Gastrocnemius medialis (tissue), 4 donors: ENCODE results near the gene RPL19. TPM values are rescaled to one million over a fixed set of nuclear protein-coding genes. Genes with fewer than 3 reads are reported as not detected.
"Not testable (repeated sequence)": the region's sequence is repeated elsewhere in the genome, so short reads cannot be mapped to it uniquely, and the experiment has no call there.

Experiments used
- ATAC-seq, 2 donors: fragments of 150-250 bp; one replicate each; pipeline ENCODE4 v1.9.1; 2016
- DNase-seq, 2 donors: peaks; one replicate each; pipeline ENCODE4 v3.0.0-alpha.2; 2019
- H3K27ac ChIP-seq, 4 donors: fragments of 200-600 bp; sonication (generic); 1 replicate in 1 of 4; 2 replicates in 3 of 4; pipeline ENCODE4 v1.5.1; 2016 to 2018; ENCODE audit warnings: mild to moderate bottlenecking in 2 of 4, moderate library complexity in 1 of 4
- H3K27me3 ChIP-seq, 3 donors: fragments of 200-600 bp; sonication (generic) in 2 of 3; 1 replicate in 1 of 3; 2 replicates in 2 of 3; pipeline versions ENCODE4 v1.5.1 to v1.6.0; 2016 to 2019; ENCODE audit warnings: mild to moderate bottlenecking in 1 of 3, moderate library complexity in 1 of 3
- H3K36me3 ChIP-seq, 2 donors: fragments of 200-600 bp; sonication (generic) in 1 of 2; one replicate each; pipeline ENCODE4 v1.5.1; 2017 to 2018
- H3K4me1 ChIP-seq, 2 donors: fragments of 200-600 bp; sonication (generic) in 1 of 2; one replicate each; pipeline ENCODE4 v1.5.1; 2016 to 2017; ENCODE audit warnings: mild to moderate bottlenecking in 2 of 2
- H3K4me3 ChIP-seq, 4 donors: fragments of 200-600 bp; sonication (generic) in 3 of 4; 1 replicate in 1 of 4; 2 replicates in 3 of 4; pipeline ENCODE4 v1.5.1; 2016 to 2019; ENCODE audit warnings: mild to moderate bottlenecking in 2 of 4
- H3K9me3 ChIP-seq, 3 donors: fragments of 200-600 bp; sonication (generic) in 2 of 3; 1 replicate in 1 of 3; 2 replicates in 2 of 3; pipeline ENCODE4 v1.5.1; 2016 to 2019
- CTCF ChIP-seq, 5 experiments: fragments of 450-650 bp in 3 of 5; fragments of 200-600 bp in 2 of 5; sonication (generic) in 2 of 5; IDR thresholded peaks in 4 of 5; conservative IDR thresholded peaks in 1 of 5; 1 replicate in 4 of 5; 2 replicates in 1 of 5; pipeline ENCODE4 v1.5.1; 2016 to 2019; ENCODE audit warnings: antibody characterized with exemption in 5 of 5, mild to moderate bottlenecking in 3 of 5, moderate library complexity in 3 of 5
- POLR2A ChIP-seq, 2 donors: fragments of 450-650 bp; IDR thresholded peaks; one replicate each; pipeline ENCODE4 v1.6.1; 2017; ENCODE audit warnings: antibody characterized with exemption in 2 of 2, mild to moderate bottlenecking in 2 of 2, moderate library complexity in 2 of 2
- in situ Hi-C, 4 donors: fragments of 200-750 bp; cut with MboI; loops; one replicate each; pipeline versions ENCODE4 v1.15.0 to v1.8.0; 2017; ENCODE audit warnings: low sequenced_read_pairs in 4 of 4
- intact Hi-C: fragments of 100-400 bp; cut with DNase I; formaldehyde crosslinking; loops from one replicate; pipeline ENCODE4 v1.15.1; 2023; ENCODE audit warnings: low total_unique reads
- total RNA-seq, 4 donors: library from RNA; depleted of rRNA; stranded (reverse); fragments of >200 nt; gene quantifications; one replicate each; pipeline versions ENCODE4 v1.1.0 to v1.2.3, GENCODE V29; 2016

The RPL19 gene
- total RNA-seq, 4 donors from 2014 or later: 1,960 to 2,584 (median 2,358) TPM

- no peaks in the 10 kb centered on the region for H3K9me3 ChIP-seq
- DNase-seq (no peak), ATAC-seq (no peak)
- no peaks in the 10 kb centered on the region for H3K27me3 ChIP-seq
- H3K27ac ChIP-seq: no peak overlapping the region
- intact Hi-C loops (loop anchor here (10.0 kb wide), 1 partner anchor 258 kb away; no protein-coding TSS in a partner anchor), in situ Hi-C loops (loop anchor here in 2 of 4 donors (5.0 to 10.0 kb wide), 2 partner anchors 36 to 78 kb away; partner anchors contain the start of gene ARL5C (in 1 of the 2))
- TF ChIP-seq CTCF (IDR thresholded peaks at IDR 0.05 in 4 of 5, conservative IDR thresholded peaks at IDR 0.05 in 1 of 5): no peak
- TF ChIP-seq POLR2A (IDR thresholded peaks at IDR 0.05): no peak
- peaks cover 4 to 6% of the 10 kb centered on the region in 2 donors for H3K4me1 ChIP-seq
- H3K4me3 ChIP-seq: no peak overlapping the region
- no peaks in the 10 kb centered on the region for H3K36me3 ChIP-seq
Measured at GRCh38 chr17:39243155-39243554, 43.1 kb downstream of the RPL19 start.

DNA sequence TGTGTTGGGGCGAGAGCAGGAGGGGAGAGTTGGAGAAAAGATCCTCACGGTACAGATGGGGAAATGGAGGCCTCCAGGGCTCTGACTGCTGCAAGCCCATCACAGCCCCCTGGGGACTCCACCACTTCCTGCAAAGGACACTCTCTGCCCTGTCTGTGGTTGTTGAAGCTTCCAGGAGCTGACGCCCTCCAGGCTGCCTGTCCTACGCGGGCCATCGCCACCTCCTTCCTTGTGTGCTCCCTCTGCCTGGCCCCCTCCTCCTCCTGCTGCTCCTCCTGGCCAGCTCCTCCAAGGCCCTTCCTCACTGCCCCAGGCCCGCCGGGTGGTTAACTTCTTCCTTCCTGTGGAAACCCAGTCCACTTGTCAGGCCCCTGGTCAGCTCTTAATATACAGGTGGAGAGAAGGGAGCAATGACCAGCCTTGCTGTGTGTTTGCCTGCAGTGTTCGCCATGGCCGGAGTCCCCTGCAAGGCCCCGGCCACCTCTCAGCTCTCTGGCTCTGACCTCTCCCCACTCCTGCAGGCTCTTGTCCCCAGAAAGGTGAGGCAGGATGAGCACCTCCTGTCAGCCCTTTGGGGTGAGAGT is 44.0 kb downstream of the RPL19 start:
- Histone ChIP-seq H3K4me3 (no peak overlapping the region), H3K36me3 (no peaks in the 10 kb centered on the region), H3K9me3 (no peaks in the 10 kb centered on the region), H3K27me3 (no peaks in the 10 kb centered on the region), H3K27ac (no peak overlapping the region), H3K4me1 (peaks cover 0 to 6% of the 10 kb centered on the region in 2 donors)
- in situ Hi-C loops: loop anchor here in 2 of 4 donors (5.0 to 10.0 kb wide), 2 partner anchors 37 to 79 kb away; partner anchors contain the start of gene ARL5C (in 1 of the 2)
- TF ChIP-seq POLR2A (IDR thresholded peaks at IDR 0.05): no peak
- TF ChIP-seq CTCF (IDR thresholded peaks at IDR 0.05 in 4 of 5, conservative IDR thresholded peaks at IDR 0.05 in 1 of 5): no peak
- intact Hi-C loops: loop anchor here (1.0 to 10.0 kb wide), 3 partner anchors 37 to 259 kb away; no protein-coding TSS in a partner anchor
- DNase-seq: no peak
- peak in 1 of 2 donors; percentile 13 for ATAC-seq

GRCh38 chr17:39244600-39245570 is 44.8 kb downstream of the RPL19 start:
- H3K27ac ChIP-seq: no peak overlapping the region
- no peak overlapping the region for H3K4me3 ChIP-seq
- no peaks in the 10 kb centered on the region for H3K9me3 ChIP-seq
- H3K27me3 ChIP-seq: no peaks in the 10 kb centered on the region
- H3K36me3 ChIP-seq: no peaks in the 10 kb centered on the region
- in situ Hi-C loops (loop anchor here in 3 of 4 donors (5.0 to 10.0 kb wide), 2 partner anchors 38 to 80 kb away; partner anchors contain the start of gene ARL5C (in 1 of the 3)), intact Hi-C loops (loop anchor here (1.0 to 10.0 kb wide), 3 partner anchors 38 to 260 kb away; no protein-coding TSS in a partner anchor)
- peak; percentile 70 to 81 for DNase-seq
- ATAC-seq: peak; percentile 82 to 91
- TF ChIP-seq CTCF (IDR thresholded peaks at IDR 0.05 in 4 of 5, conservative IDR thresholded peaks at IDR 0.05 in 1 of 5) (peak; percentile 74 to 98 (median 95)), POLR2A (IDR thresholded peaks at IDR 0.05) (no peak)
- peaks cover 0 to 6% of the 10 kb centered on the region in 2 donors for H3K4me1 ChIP-seq

GRCh38 chr17:39246274-39246673 is 46.2 kb downstream of the RPL19 start:
- H3K27me3 ChIP-seq: no peaks in the 10 kb centered on the region
- no peaks in the 10 kb centered on the region for H3K9me3 ChIP-seq
- ATAC-seq (no peak), DNase-seq (no peak)
- intact Hi-C loops: loop anchor here (10.0 kb wide), 1 partner anchor 261 kb away; no protein-coding TSS in a partner anchor
- peaks cover 0 to 6% of the 10 kb centered on the region in 2 donors for H3K4me1 ChIP-seq
- no peak for TF ChIP-seq CTCF (IDR thresholded peaks at IDR 0.05 in 4 of 5, conservative IDR thresholded peaks at IDR 0.05 in 1 of 5)
- no peak for TF ChIP-seq POLR2A (IDR thresholded peaks at IDR 0.05)
- in situ Hi-C loops: loop anchor here in 2 of 4 donors (5.0 to 10.0 kb wide), 2 partner anchors 39 to 81 kb away; partner anchors contain the start of gene ARL5C (in 1 of the 2)
- H3K27ac ChIP-seq: no peak overlapping the region
- no peaks in the 10 kb centered on the region for H3K36me3 ChIP-seq
- H3K4me3 ChIP-seq: no peak overlapping the region

DNA sequence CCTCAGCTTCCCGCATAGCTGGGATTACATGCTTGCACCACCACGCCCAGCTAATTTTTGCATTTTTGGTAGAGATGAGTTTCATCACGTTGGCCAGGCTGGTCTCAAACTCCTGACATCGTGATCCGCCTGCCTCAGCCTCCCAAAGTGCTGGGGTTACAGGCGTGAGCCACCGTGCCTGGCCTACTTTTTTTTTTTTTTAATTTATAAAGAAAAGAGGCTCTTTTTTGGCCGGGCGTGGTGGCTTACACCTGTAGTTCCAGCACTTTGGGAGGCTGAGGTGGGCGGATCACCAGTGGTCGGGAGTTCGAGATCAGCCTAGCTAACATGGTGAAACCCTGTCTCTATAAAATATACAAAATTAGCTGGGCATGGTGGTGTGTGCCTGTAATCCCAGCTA is 50.0 kb downstream of the RPL19 start:
- in situ Hi-C loops, H3K27me3 ChIP-seq, H3K9me3 ChIP-seq, H3K36me3 ChIP-seq, H3K27ac ChIP-seq, intact Hi-C loops, ATAC-seq, H3K4me1 ChIP-seq, DNase-seq, H3K4me3 ChIP-seq: not testable (repeated sequence)
